H1 (cell line): ENCODE measurements around the gene NELFE. TPM values are rescaled to one million over a fixed set of nuclear protein-coding genes. Genes with fewer than 3 reads are reported as not detected.

Experiments
- CTCF ChIA-PET: fragments of 300-600 bp; sonication (Branson Sonifier 250); formaldehyde crosslinking; loops from one replicate; lab custom pipeline; 2021; ENCODE audit not compliant: partially characterized antibody; lab: Charles Lee
- POLR2A ChIA-PET: fragments of 300-600 bp; sonication (Branson Sonifier 250); formaldehyde crosslinking; loops from one replicate; lab custom pipeline; 2021; ENCODE audit warnings: inconsistent platforms; ENCODE audit not compliant: partially characterized antibody; lab: Charles Lee
- DNase-seq, 2 experiments: peaks; one replicate each; pipeline versions ENCODE4 v3.0.0 to v3.0.0-alpha.2; 2010 to 2022; ENCODE audit warnings: low spot score in 2 of 2, low read depth in 1 of 2, mixed read lengths in 1 of 2
- FAIRE-seq: peaks from 2 replicates; lab custom pipeline; 2011; peaks lifted over from hg19 to GRCh38; lab: Jason Lieb, UNC
- H2AFZ ChIP-seq: 2 replicates; pipeline ENCODE4 v1.8.1; 2012; ENCODE audit warnings: low read length, inconsistent platforms
- H2AK5ac ChIP-seq: 2 replicates; pipeline ENCODE4 v1.6.1; 2013; ENCODE audit warnings: low read depth, low read length
- H2BK120ac ChIP-seq: replicated peaks from 2 replicates; pipeline ENCODE3; 2013; ENCODE audit warnings: low read depth, low read length, inconsistent platforms
- H2BK12ac ChIP-seq: 2 replicates; pipeline ENCODE4 v1.6.1; 2013; ENCODE audit warnings: low read depth, low read length
- H2BK15ac ChIP-seq: 2 replicates; pipeline ENCODE4 v1.6.1; 2013; ENCODE audit warnings: low read length
- H2BK20ac ChIP-seq: 2 replicates; pipeline ENCODE4 v1.6.1; 2013; ENCODE audit warnings: low read length
- H2BK5ac ChIP-seq: 2 replicates; pipeline ENCODE4 v1.6.1; 2013; ENCODE audit warnings: low read depth, low read length
- H3K14ac ChIP-seq: 2 replicates; pipeline ENCODE4 v1.6.1; 2013; ENCODE audit warnings: inconsistent platforms; ENCODE audit not compliant: insufficient read length
- H3K18ac ChIP-seq: 2 replicates; pipeline ENCODE4 v1.6.1; 2013; ENCODE audit warnings: low read length; ENCODE audit errors: extremely low read depth
- H3K23ac ChIP-seq: 2 replicates; pipeline ENCODE4 v1.6.1; 2013; ENCODE audit warnings: inconsistent platforms; ENCODE audit not compliant: insufficient read length
- H3K23me2 ChIP-seq: 2 replicates; pipeline ENCODE4 v1.6.1; 2013; ENCODE audit warnings: low read depth, low read length
- H3K27ac ChIP-seq: 2 replicates; pipeline ENCODE4 v1.6.1; 2011; ENCODE audit warnings: low read depth, low read length, inconsistent platforms
- H3K27me3 ChIP-seq, 4 experiments: replicated peaks in 1 of 4; 1 replicate in 1 of 4; 2 replicates in 3 of 4; pipeline versions ENCODE4 v1.6.1 to v1.8.1; 2011 to 2013; ENCODE audit warnings: low read length in 3 of 4, mild to moderate bottlenecking in 3 of 4, inconsistent platforms in 2 of 4, mixed read lengths in 2 of 4, moderate library complexity in 1 of 4; ENCODE audit not compliant: control insufficient read depth in 3 of 4, insufficient read depth in 3 of 4; ENCODE audit errors: extremely low read depth in 1 of 4
- H3K36me3 ChIP-seq, 4 experiments: 2 replicates each; pipeline versions ENCODE4 v1.6.1 to v1.8.1; 2011 to 2013; ENCODE audit warnings: mild to moderate bottlenecking in 4 of 4, low read length in 3 of 4, moderate library complexity in 2 of 4, control low read depth in 1 of 4, inconsistent platforms in 1 of 4; ENCODE audit not compliant: insufficient read depth in 4 of 4, control insufficient read depth in 2 of 4
- H3K4ac ChIP-seq: replicated peaks from 2 replicates; pipeline ENCODE3; 2013; ENCODE audit warnings: low read length, low read depth, mixed read lengths, inconsistent platforms; ENCODE audit not compliant: insufficient read length
- H3K4me1 ChIP-seq, 4 experiments: replicated peaks in 1 of 4; 1 replicate in 1 of 4; 2 replicates in 3 of 4; pipeline versions ENCODE4 v1.6.1 to v1.8.1; 2011 to 2013; ENCODE audit warnings: low read length in 3 of 4, inconsistent platforms in 2 of 4, mixed read lengths in 1 of 4; ENCODE audit not compliant: insufficient read depth in 4 of 4, control insufficient read depth in 3 of 4
- H3K4me2 ChIP-seq, 2 experiments: 2 replicates each; pipeline versions ENCODE4 v1.6.1 to v1.8.1; 2011 to 2013; ENCODE audit warnings: low read depth in 2 of 2, low read length in 2 of 2, control low read depth in 1 of 2, inconsistent platforms in 1 of 2, mild to moderate bottlenecking in 1 of 2; ENCODE audit not compliant: insufficient read depth in 1 of 2
- H3K4me3 ChIP-seq, 4 experiments: fragments of 200-600, 300-600 bp in 1 of 4; sonication (generic), shearing (Covaris generic), sonication (Bioruptor Twin) in 1 of 4; 2 replicates each; pipeline versions ENCODE4 v1.5.1 to v1.8.1; 2011 to 2016; ENCODE audit warnings: low read length in 4 of 4, low read depth in 3 of 4, control low read depth in 2 of 4, inconsistent platforms in 2 of 4, mild to moderate bottlenecking in 2 of 4, mixed read lengths in 1 of 4, moderate library complexity in 1 of 4; ENCODE audit not compliant: insufficient read depth in 2 of 4; ENCODE audit errors: extremely low read depth in 1 of 4
- H3K56ac ChIP-seq: replicated peaks from 2 replicates; pipeline ENCODE3; 2013; ENCODE audit warnings: low read depth, mild to moderate bottlenecking, mixed read lengths, low read length, inconsistent platforms; ENCODE audit not compliant: insufficient read length
- H3K79me1 ChIP-seq: 2 replicates; pipeline ENCODE4 v1.6.1; 2013; ENCODE audit warnings: low read depth, low read length, control low read depth
- H3K79me2 ChIP-seq, 2 experiments: 2 replicates each; pipeline versions ENCODE4 v1.6.1 to v1.8.1; 2012 to 2013; ENCODE audit warnings: low read length in 2 of 2, mild to moderate bottlenecking in 2 of 2, inconsistent platforms in 1 of 2; ENCODE audit not compliant: insufficient read depth in 2 of 2, control insufficient read depth in 1 of 2
- H3K9ac ChIP-seq, 4 experiments: replicated peaks in 1 of 4; 1 replicate in 1 of 4; 2 replicates in 3 of 4; pipeline versions ENCODE4 v1.6.1 to v1.8.1; 2011 to 2013; ENCODE audit warnings: low read depth in 3 of 4, low read length in 3 of 4, control low read depth in 2 of 4, mild to moderate bottlenecking in 2 of 4, moderate library complexity in 2 of 4, inconsistent platforms in 1 of 4; ENCODE audit errors: extremely low read depth in 1 of 4
- H3K9me3 ChIP-seq, 2 experiments: 2 replicates each; pipeline versions ENCODE4 v1.6.1 to v1.8.1; 2012 to 2013; ENCODE audit warnings: mild to moderate bottlenecking in 2 of 2, moderate library complexity in 2 of 2, control low read depth in 1 of 2, inconsistent platforms in 1 of 2, low read depth in 1 of 2, low read length in 1 of 2, mixed read lengths in 1 of 2; ENCODE audit not compliant: insufficient read depth in 2 of 2
- H4K20me1 ChIP-seq, 2 experiments: replicated peaks in 1 of 2; 2 replicates each; pipeline versions ENCODE3 to v1.8.1; 2011 to 2013; ENCODE audit warnings: inconsistent platforms in 2 of 2, low read length in 2 of 2, mild to moderate bottlenecking in 1 of 2; ENCODE audit not compliant: insufficient read depth in 2 of 2, control insufficient read depth in 1 of 2
- H4K5ac ChIP-seq: 2 replicates; pipeline ENCODE4 v1.6.1; 2013; ENCODE audit warnings: low read length, low read depth, mixed read lengths, inconsistent platforms; ENCODE audit not compliant: insufficient read length
- H4K8ac ChIP-seq: 2 replicates; pipeline ENCODE4 v1.8.0; 2013; ENCODE audit warnings: mild to moderate bottlenecking, moderate library complexity, low read length, inconsistent platforms; ENCODE audit not compliant: insufficient read depth; ENCODE audit errors: extremely low read depth
- H4K91ac ChIP-seq: replicated peaks from 2 replicates; pipeline ENCODE3; 2013; ENCODE audit warnings: low read length, mixed read lengths, inconsistent platforms; ENCODE audit not compliant: insufficient read length
- GABPA ChIP-seq: IDR thresholded peaks from 2 replicates; pipeline ENCODE4 v1.6.1; 2011; ENCODE audit warnings: mild to moderate bottlenecking, low read length, moderate library complexity, borderline replicate concordance; ENCODE audit not compliant: insufficient read depth
- HDAC6 ChIP-seq: IDR thresholded peaks from one replicate; pipeline ENCODE4 v1.7.1; 2012; ENCODE audit warnings: low read depth, mild to moderate bottlenecking, inconsistent platforms, low read length, moderate library complexity
- KDM4A ChIP-seq: IDR thresholded peaks from one replicate; pipeline ENCODE4 v1.7.1; 2012; ENCODE audit warnings: low read depth, mild to moderate bottlenecking, moderate library complexity, low read length, inconsistent platforms; ENCODE audit not compliant: severe bottlenecking
- MAX ChIP-seq: IDR thresholded peaks from 2 replicates; pipeline ENCODE4 v1.6.1; 2012; ENCODE audit warnings: inconsistent platforms
- POLR2AphosphoS5 ChIP-seq: IDR thresholded peaks from 2 replicates; pipeline ENCODE4 v1.6.1; 2011; ENCODE audit warnings: low read depth, low read length
- TAF7 ChIP-seq: optimal IDR thresholded peaks from 2 replicates; pipeline ENCODE3; 2011; ENCODE audit warnings: low read depth, mild to moderate bottlenecking, inconsistent platforms, low read length, moderate library complexity, borderline replicate concordance
- TCF12 ChIP-seq: IDR thresholded peaks from 2 replicates; pipeline ENCODE4 v1.6.1; 2011; ENCODE audit warnings: low read depth, mild to moderate bottlenecking, low read length
- WGBS, 2 experiments: shearing (Covaris generic) in 1 of 2; methylation state at CpG; one replicate each; pipeline versions ENCODE4 v1.1.6 to v1.1.7; 2013 to 2015; ENCODE audit warnings: low lambda C conversion rate in 2 of 2, mixed read lengths in 2 of 2, inconsistent platforms in 1 of 2, low coverage in 1 of 2, missing lambda C conversion rate in 1 of 2; ENCODE audit not compliant: insufficient replicate concordance in 2 of 2, insufficient coverage in 1 of 2, insufficient read length in 1 of 2; ENCODE audit errors: extremely low coverage in 1 of 2, missing lambda C conversion rate in 1 of 2; 5-methylcytosine and 5-hydroxymethylcytosine counted together
- polyA plus RNA-seq, 7 experiments: library from polyadenylated mRNA; depleted of rRNA in 3 of 7; stranded (reverse) in 5 of 7; unstranded in 2 of 7; fragments of >200 nt in 5 of 7; fragments of 200-250 nt in 2 of 7; gene quantifications; 1 replicate in 5 of 7; 2 replicates in 1 of 7; 4 replicates in 1 of 7; pipeline versions ENCODE4 v1.2.1 to v1.2.3, GENCODE V29; 2011 to 2013; ENCODE audit warnings: missing spikeins in 2 of 7, mixed read lengths in 2 of 7
- total RNA-seq: library from RNA; stranded (reverse); fragmentation: NEBNext Ultra II Directional; extraction: Animal tissue kit (Norgen Biotek cat#: 25700); gene quantifications from 2 replicates; pipeline ENCODE4 v1.2.1, GENCODE V29; 2021

NELFE gene
- total and polyA plus RNA-seq, 2 of the 8 experiments (the other 6 are each of a cell fraction or from before 2014, with no cell fraction given): 49.2 to 71.5 TPM

- H3K23me2 ChIP-seq: peaks cover 4% of the 10 kb centered on the region; the same call in 1 of the 2 replicates
- H3K79me1 ChIP-seq: peaks cover 2% of the 10 kb centered on the region
- WGBS, 2 experiments: 85% methylated on average over 3 of the region's 3 CpGs; no CpG with 5 or more reads in 1 of the 2 experiments
- peaks cover 0 to 7% of the 10 kb centered on the region in 2 experiments; a peak in 2 of 4 replicates for H3K79me2 ChIP-seq
- H2BK5ac ChIP-seq: no peak overlapping the region
- no peak overlapping the region for H4K91ac ChIP-seq
- H3K23ac ChIP-seq: no peak overlapping the region
- H3K27ac ChIP-seq: no peak overlapping the region
- ChIA-PET POLR2A (interaction anchor here (1.2 to 1.7 kb wide), 3 partner anchors 10 to 68 kb away, joined by 3 read pairs; partner anchors contain the start of gene DXO), CTCF (interaction anchor here (1.1 to 1.6 kb wide), 5 partner anchors 11 to 48 kb away, joined by 3 to 6 read pairs (median 4); no protein-coding TSS in a partner anchor)
- FAIRE-seq (no peak), DNase-seq (no peak)
- H3K4me3 ChIP-seq: no peak overlapping the region
- no peak overlapping the region for H4K8ac ChIP-seq
- H2BK15ac ChIP-seq: no peak overlapping the region
- no peak overlapping the region for H2AFZ ChIP-seq
- H2AK5ac ChIP-seq: no peak overlapping the region
- H2BK12ac ChIP-seq: no peak overlapping the region
- H3K9me3 ChIP-seq: no peaks in the 10 kb centered on the region
- no peak overlapping the region for H3K4ac ChIP-seq
- no peak overlapping the region for H3K4me2 ChIP-seq
- peaks cover 0 to 18% (median 12%) of the 10 kb centered on the region in 4 experiments; a peak in 6 of 7 replicates for H3K4me1 ChIP-seq
- H4K20me1 ChIP-seq: no peaks in the 10 kb centered on the region
- no peak overlapping the region for H3K9ac ChIP-seq
- H3K14ac ChIP-seq: no peak overlapping the region
- peaks cover 0 to 5% (median 3%) of the 10 kb centered on the region in 4 experiments; a peak in 3 of 8 replicates for H3K36me3 ChIP-seq
- H3K56ac ChIP-seq: no peak overlapping the region
- H2BK120ac ChIP-seq: no peak overlapping the region
- no peaks in the 10 kb centered on the region for H3K27me3 ChIP-seq
- H2BK20ac ChIP-seq: no peak overlapping the region
- H4K5ac ChIP-seq: no peak overlapping the region
- H3K18ac ChIP-seq: no peak overlapping the region
- TF ChIP-seq GABPA: no peak
- no peak for TF ChIP-seq MAX
- TF ChIP-seq KDM4A: no peak
- TF ChIP-seq HDAC6: no peak
- no peak for TF ChIP-seq POLR2AphosphoS5
- TF ChIP-seq TCF12: no peak
- TF ChIP-seq TAF7: no peak
These were observed 54.8 kb downstream of the NELFE start for GRCh38 chr6:31903957-31904356.
